ENCODE measurements around the gene CDK1. TPM values are rescaled to one million over a fixed set of nuclear protein-coding genes. Genes with fewer than 3 reads are reported as not detected.

The CDK1 gene
- 41.5 and 50.6 TPM in 2 replicates for total RNA-seq

DNA sequence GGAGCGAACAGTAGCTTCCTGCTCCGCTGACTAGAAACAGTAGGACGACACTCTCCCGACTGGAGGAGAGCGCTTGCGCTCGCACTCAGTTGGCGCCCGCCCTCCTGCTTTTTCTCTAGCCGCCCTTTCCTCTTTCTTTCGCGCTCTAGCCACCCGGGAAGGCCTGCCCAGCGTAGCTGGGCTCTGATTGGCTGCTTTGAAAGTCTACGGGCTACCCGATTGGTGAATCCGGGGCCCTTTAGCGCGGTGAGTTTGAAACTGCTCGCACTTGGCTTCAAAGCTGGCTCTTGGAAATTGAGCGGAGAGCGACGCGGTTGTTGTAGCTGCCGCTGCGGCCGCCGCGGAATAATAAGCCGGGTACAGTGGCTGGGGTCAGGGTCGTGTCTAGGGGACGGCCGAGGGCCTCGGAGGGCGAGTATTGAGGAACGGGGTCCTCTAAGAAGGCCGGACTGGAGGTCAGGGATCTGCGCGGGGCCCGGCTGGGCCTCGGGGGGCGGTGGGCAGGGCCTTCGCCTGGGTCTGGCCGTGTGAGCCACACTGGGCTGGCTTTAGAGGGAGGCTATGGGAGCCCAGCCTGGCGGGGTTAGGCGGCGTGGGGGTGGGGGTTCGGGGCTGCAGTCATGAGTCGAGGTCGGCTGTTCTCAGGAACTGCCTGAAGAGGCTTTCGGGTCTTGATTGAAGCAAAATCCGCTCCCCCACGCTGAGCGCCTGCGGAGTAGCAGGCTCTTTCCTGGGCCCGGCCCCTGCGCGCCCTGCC lies at the start of gene CDK1:
Gene CDK1, plus strand, starts transcription at position 265 of the 757 bp plus-strand sequence. CDS start 1,688 bp downstream, outside the sequence.

Other genes with a start within 250 kb of the CDK1 start
- 5.5 and 11.8 TPM in 2 replicates for gene RHOBTB1, start 165.7 kb downstream of the CDK1 start, total RNA-seq